Chondrocyte (in vitro differentiated cells): ENCODE data around the gene CLTCL1. TPM values are rescaled to one million over a fixed set of nuclear protein-coding genes. Genes with fewer than 3 reads are reported as not detected.

Experiments used
- DNase-seq: peaks from one replicate; pipeline ENCODE4 v3.0.0; 2021; ENCODE audit warnings: mixed read lengths, low spot score
- H3K27ac Mint-ChIP-seq: one replicate; pipeline ENCODE4 v1.8.0; 2021; ENCODE audit warnings: mild to moderate bottlenecking, moderate library complexity, mixed read lengths; ENCODE audit not compliant: unreplicated experiment
- H3K27me3 Mint-ChIP-seq: 2 replicates; pipeline ENCODE4 v1.8.0; 2021; ENCODE audit warnings: low read depth, mixed read lengths
- H3K36me3 Mint-ChIP-seq: 2 replicates; pipeline ENCODE4 v1.8.0; 2021; ENCODE audit warnings: low read depth, mixed read lengths
- H3K4me1 Mint-ChIP-seq: 2 replicates; pipeline ENCODE4 v1.8.0; 2021; ENCODE audit warnings: low read depth, mild to moderate bottlenecking, mixed read lengths
- H3K4me3 Mint-ChIP-seq: one replicate; pipeline ENCODE4 v1.8.0; 2021; ENCODE audit warnings: mild to moderate bottlenecking, moderate library complexity, mixed read lengths; ENCODE audit not compliant: unreplicated experiment
- H3K9me3 Mint-ChIP-seq: 2 replicates; pipeline ENCODE4 v1.8.0; 2021; ENCODE audit warnings: low read depth, mixed read lengths
- total RNA-seq: library from RNA; stranded (reverse); gene quantifications from 3 replicates; pipeline ENCODE4 v1.2.1, GENCODE V29; 2021
- TF ChIP-seq, protein P1 (sequence below): fragments of 200-600 bp; sonication (generic); IDR thresholded peaks from 2 replicates; pipeline ENCODE4 v1.5.0; 2021; ENCODE audit warnings: antibody characterized with exemption, mild to moderate bottlenecking, moderate library complexity

Gene CLTCL1
- total RNA-seq, 1 donor from 2014 or later = 24.2 TPM

DNA sequence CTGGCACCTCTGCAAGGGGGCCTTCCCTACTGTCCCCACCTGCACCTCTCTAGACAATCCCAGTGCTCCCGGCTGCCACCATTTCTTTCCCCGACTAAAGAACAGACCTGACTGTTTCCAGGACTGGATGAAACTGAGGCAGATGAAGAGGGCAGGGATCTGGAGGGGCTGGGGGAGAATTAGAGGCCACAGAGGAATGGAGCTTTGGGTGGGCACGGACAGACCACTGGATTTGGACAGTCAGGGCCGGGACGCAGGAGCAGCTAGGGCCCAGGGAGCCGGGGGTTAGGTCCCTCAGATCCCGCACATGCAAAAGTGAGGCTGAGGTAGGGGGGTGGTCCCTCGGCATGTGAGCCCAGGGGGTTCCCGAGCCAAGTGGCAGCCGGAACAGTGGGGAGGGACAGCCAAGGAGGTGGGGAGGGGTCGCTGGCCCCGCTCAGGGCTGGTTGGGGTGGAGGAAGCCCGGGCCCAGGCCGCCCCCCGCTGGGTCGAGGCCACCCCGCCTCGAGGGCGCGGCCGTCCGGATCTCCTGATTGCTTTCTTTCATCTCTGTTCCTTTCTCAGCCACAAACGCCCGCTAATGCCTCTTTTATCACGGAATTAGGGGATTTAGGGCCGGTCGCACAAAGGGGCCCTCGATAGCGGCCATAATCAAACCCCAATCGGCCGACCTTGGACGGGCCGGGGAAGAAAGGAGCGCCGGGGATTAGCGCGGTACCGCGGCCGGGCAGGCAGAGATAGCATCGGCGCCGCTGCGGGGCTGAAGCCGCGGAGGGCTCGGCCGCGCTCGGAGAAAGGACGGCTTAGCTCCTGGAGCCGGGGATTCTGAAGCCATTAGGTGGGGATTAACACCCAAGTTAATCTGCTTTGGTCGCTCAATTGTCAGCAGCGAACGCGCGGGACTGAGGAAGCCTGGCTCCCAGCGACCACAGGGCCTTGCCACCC, 122.2 kb downstream of the CLTCL1 start:
- peaks cover 2% of the 10 kb centered on the region for H3K36me3 Mint-ChIP-seq
- H3K27me3 Mint-ChIP-seq = peaks cover 33% of the 10 kb centered on the region
- peaks cover 32% of the 10 kb centered on the region for H3K4me1 Mint-ChIP-seq
- no peaks in the 10 kb centered on the region for H3K9me3 Mint-ChIP-seq
- TF ChIP-seq, protein P1, sequence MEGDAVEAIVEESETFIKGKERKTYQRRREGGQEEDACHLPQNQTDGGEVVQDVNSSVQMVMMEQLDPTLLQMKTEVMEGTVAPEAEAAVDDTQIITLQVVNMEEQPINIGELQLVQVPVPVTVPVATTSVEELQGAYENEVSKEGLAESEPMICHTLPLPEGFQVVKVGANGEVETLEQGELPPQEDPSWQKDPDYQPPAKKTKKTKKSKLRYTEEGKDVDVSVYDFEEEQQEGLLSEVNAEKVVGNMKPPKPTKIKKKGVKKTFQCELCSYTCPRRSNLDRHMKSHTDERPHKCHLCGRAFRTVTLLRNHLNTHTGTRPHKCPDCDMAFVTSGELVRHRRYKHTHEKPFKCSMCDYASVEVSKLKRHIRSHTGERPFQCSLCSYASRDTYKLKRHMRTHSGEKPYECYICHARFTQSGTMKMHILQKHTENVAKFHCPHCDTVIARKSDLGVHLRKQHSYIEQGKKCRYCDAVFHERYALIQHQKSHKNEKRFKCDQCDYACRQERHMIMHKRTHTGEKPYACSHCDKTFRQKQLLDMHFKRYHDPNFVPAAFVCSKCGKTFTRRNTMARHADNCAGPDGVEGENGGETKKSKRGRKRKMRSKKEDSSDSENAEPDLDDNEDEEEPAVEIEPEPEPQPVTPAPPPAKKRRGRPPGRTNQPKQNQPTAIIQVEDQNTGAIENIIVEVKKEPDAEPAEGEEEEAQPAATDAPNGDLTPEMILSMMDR = no peak
- no peak for DNase-seq
- H3K4me3 Mint-ChIP-seq = no peak overlapping the region
- H3K27ac Mint-ChIP-seq = no peak overlapping the region

GRCh38 chr22:19168088-19168890, 123.2 kb downstream of the CLTCL1 start:
- H3K4me3 Mint-ChIP-seq = no peak overlapping the region
- peaks cover 2% of the 10 kb centered on the region for H3K36me3 Mint-ChIP-seq
- TF ChIP-seq, protein P1 = no peak
- no peaks in the 10 kb centered on the region for H3K9me3 Mint-ChIP-seq
- H3K4me1 Mint-ChIP-seq = peaks cover 23% of the 10 kb centered on the region
- no peak for DNase-seq
- H3K27me3 Mint-ChIP-seq = peaks cover 33% of the 10 kb centered on the region
- no peak overlapping the region for H3K27ac Mint-ChIP-seq

DNA sequence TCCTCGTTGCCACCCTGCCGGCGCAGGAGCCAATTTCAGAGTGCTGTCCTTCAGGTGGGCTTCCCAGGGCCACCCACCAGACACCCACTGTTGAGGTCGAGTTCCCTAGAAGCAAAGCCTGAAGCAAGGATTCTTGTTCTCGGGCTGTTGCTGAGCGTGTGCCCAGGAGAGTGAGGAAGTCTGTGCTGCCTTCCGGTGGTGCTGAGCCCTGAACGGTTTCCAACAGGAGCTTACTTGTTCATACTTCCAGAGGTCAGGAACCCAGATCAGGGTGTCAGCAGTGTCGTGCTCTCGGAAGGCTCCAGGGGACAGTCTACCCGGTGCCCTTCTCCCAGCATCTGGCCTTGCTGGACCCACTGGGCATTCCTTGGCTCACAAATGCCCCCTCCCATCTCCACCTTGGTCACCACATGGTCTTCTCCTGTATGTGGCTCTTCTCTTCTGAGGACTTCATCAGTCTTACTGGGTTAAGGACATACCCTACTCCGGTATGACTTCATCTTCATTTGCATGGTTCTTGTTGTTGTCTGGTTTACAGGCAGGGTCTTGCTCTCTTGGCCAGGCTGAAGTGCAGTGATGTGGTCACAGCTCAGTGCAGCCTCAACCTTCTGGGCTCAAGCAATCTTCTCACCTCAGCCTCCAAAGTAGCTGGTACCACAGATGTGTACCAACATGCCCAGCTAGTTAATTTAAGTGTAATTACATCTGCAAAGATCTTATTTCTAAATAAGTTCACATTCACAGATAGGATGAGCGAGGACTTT, 124.2 kb downstream of the CLTCL1 start:
- TF ChIP-seq, protein P1 = no peak
- Mint-ChIP-seq H3K4me3 (no peak overlapping the region), H3K9me3 (no peaks in the 10 kb centered on the region), H3K27me3 (peaks cover 36% of the 10 kb centered on the region), H3K4me1 (peaks cover 13% of the 10 kb centered on the region), H3K27ac (no peak overlapping the region), H3K36me3 (peaks cover 2% of the 10 kb centered on the region)
- no peak for DNase-seq

- Mint-ChIP-seq H3K4me1 (peaks cover 9% of the 10 kb centered on the region), H3K27me3 (peaks cover 39% of the 10 kb centered on the region), H3K9me3 (no peaks in the 10 kb centered on the region), H3K4me3 (no peak overlapping the region), H3K36me3 (peaks cover 2% of the 10 kb centered on the region), H3K27ac (no peak overlapping the region)
- DNase-seq = no peak
- TF ChIP-seq, protein P1 = no peak
Measured at GRCh38 chr22:19166421-19166820, 125.1 kb downstream of the CLTCL1 start.
